SK-N-SH (cell line): Measurements from ENCODE around the gene PARD3. TPM values are rescaled to one million over a fixed set of nuclear protein-coding genes. Genes with fewer than 3 reads are reported as not detected.
A peak's percentile ranks its signal among the peaks of the same experiment; 100 is the strongest.

Source experiments
- CTCF ChIA-PET: fragments of 300-600, 350-600 bp; formaldehyde crosslinking; extraction: SDS; loops from one replicate; lab custom pipeline; 2021; lab: Yijun Ruan, JAX
- POLR2A ChIA-PET: fragments of 350-600 bp; sonication (Branson Sonifier 250); formaldehyde crosslinking; extraction: SDS; loops from one replicate; lab custom pipeline; 2020; ENCODE audit warnings: antibody characterized with exemption, inconsistent platforms; lab: Yijun Ruan, JAX
- DNase-seq: peaks from one replicate; pipeline ENCODE4 v3.0.0; 2012
- H2AFZ ChIP-seq: fragments of 200-600 bp; sonication (generic); 2 replicates; pipeline ENCODE4 v1.8.1; 2016; ENCODE audit warnings: antibody characterized with exemption, mild to moderate bottlenecking, low read depth
- H3F3A ChIP-seq: fragments of 200-600 bp; sonication (generic); replicated peaks from 2 replicates; pipeline ENCODE3; 2016; ENCODE audit warnings: antibody characterized with exemption, mild to moderate bottlenecking; ENCODE audit not compliant: insufficient read depth
- H3K27ac ChIP-seq, 2 experiments: fragments of 200-500 bp in 1 of 2; fragments of 200-600 bp in 1 of 2; sonication (Bioruptor generic) in 1 of 2; sonication (generic), shearing (Covaris generic) in 1 of 2; 2 replicates each; pipeline versions ENCODE4 v1.5.1 to v1.6.1; 2014 to 2016; ENCODE audit warnings: low read depth in 2 of 2, inconsistent platforms in 1 of 2, low read length in 1 of 2, mild to moderate bottlenecking in 1 of 2, mixed read lengths in 1 of 2
- H3K27me3 ChIP-seq: fragments of 200-600 bp; sonication (generic), shearing (Covaris generic); 2 replicates; pipeline ENCODE4 v1.6.1; 2016; ENCODE audit warnings: mixed run types; ENCODE audit not compliant: insufficient read depth
- H3K36me3 ChIP-seq, 2 experiments: fragments of 200-500 bp in 1 of 2; fragments of 200-600 bp in 1 of 2; sonication (Bioruptor generic) in 1 of 2; sonication (generic) in 1 of 2; replicated peaks in 1 of 2; 2 replicates each; pipeline versions ENCODE3 to v1.5.1; 2014 to 2016; ENCODE audit warnings: low read length in 1 of 2, mild to moderate bottlenecking in 1 of 2; ENCODE audit not compliant: insufficient read depth in 2 of 2, control insufficient read depth in 1 of 2
- H3K4me1 ChIP-seq, 2 experiments: fragments of 200-500 bp in 1 of 2; fragments of 200-600 bp in 1 of 2; sonication (Bioruptor generic) in 1 of 2; sonication (generic), shearing (Covaris generic) in 1 of 2; 2 replicates each; pipeline versions ENCODE4 v1.5.1 to v1.6.1; 2014 to 2016; ENCODE audit warnings: low read depth in 1 of 2, low read length in 1 of 2, mixed run types in 1 of 2; ENCODE audit not compliant: insufficient read depth in 2 of 2, control insufficient read depth in 1 of 2
- H3K4me2 ChIP-seq: fragments of 200-600 bp; sonication (generic), shearing (Covaris generic); 2 replicates; pipeline ENCODE4 v1.6.1; 2017; ENCODE audit warnings: mixed run types
- H3K4me3 ChIP-seq, 2 experiments: fragments of 200-500 bp in 1 of 2; fragments of 200-600 bp in 1 of 2; sonication (Bioruptor generic) in 1 of 2; sonication (generic), shearing (Covaris generic) in 1 of 2; 2 replicates each; pipeline versions ENCODE4 v1.5.1 to v1.8.1; 2014 to 2016; ENCODE audit warnings: low read depth in 2 of 2, inconsistent platforms in 1 of 2, low read length in 1 of 2, mild to moderate bottlenecking in 1 of 2, mixed read lengths in 1 of 2, moderate library complexity in 1 of 2
- H3K79me2 ChIP-seq: fragments of 200-600 bp; sonication (generic); 2 replicates; pipeline ENCODE4 v1.8.1; 2017; ENCODE audit warnings: mild to moderate bottlenecking; ENCODE audit not compliant: insufficient read depth
- H3K9ac ChIP-seq: fragments of 200-600 bp; sonication (generic); 2 replicates; pipeline ENCODE4 v1.6.1; 2017; ENCODE audit warnings: mixed run types
- H3K9me2 ChIP-seq: fragments of 200-600 bp; sonication (generic); 2 replicates; pipeline ENCODE4 v1.6.1; 2017; ENCODE audit warnings: mixed run types
- H3K9me3 ChIP-seq: fragments of 200-600 bp; sonication (generic); 2 replicates; pipeline ENCODE4 v1.6.1; 2017; ENCODE audit warnings: mixed run types, mild to moderate bottlenecking, moderate library complexity
- H4K20me1 ChIP-seq: fragments of 200-600 bp; sonication (generic); 2 replicates; pipeline ENCODE4 v1.6.1; 2017; ENCODE audit warnings: mild to moderate bottlenecking, mixed run types; ENCODE audit not compliant: insufficient read depth
- CHD2 ChIP-seq: fragments of 150-350 bp; IDR thresholded peaks from 2 replicates; pipeline ENCODE4 v1.6.1; 2018; ENCODE audit warnings: low read length; ENCODE audit not compliant: partially characterized antibody
- CTCF ChIP-seq: fragments of 200-600 bp; sonication (generic); IDR thresholded peaks from 2 replicates; pipeline ENCODE4 v1.6.1; 2017; ENCODE audit warnings: antibody characterized with exemption, mild to moderate bottlenecking, moderate library complexity
- EP300 ChIP-seq, 2 experiments: IDR thresholded peaks; 2 replicates each; pipeline versions ENCODE4 v1.4.0 to v1.6.1; 2012; ENCODE audit warnings: borderline replicate concordance in 1 of 2, low read depth in 1 of 2, low read length in 1 of 2
- FOXM1 ChIP-seq: IDR thresholded peaks from 2 replicates; pipeline ENCODE4 v1.4.0; 2012; ENCODE audit warnings: low read depth, mild to moderate bottlenecking
- GABPA ChIP-seq: IDR thresholded peaks from 2 replicates; pipeline ENCODE4 v1.4.0; 2012; ENCODE audit warnings: low read depth, mild to moderate bottlenecking
- GATA2 ChIP-seq: sonication (generic); formaldehyde crosslinking; IDR thresholded peaks from 2 replicates; pipeline ENCODE4 v1.5.0; 2020; ENCODE audit warnings: mild to moderate bottlenecking, missing genetic modification reagents
- JUND ChIP-seq: IDR thresholded peaks from 2 replicates; pipeline ENCODE4 v1.4.0; 2012
- MXI1 ChIP-seq: IDR thresholded peaks from 2 replicates; pipeline ENCODE4 v1.6.1; 2012; ENCODE audit warnings: mild to moderate bottlenecking, low read depth, low read length, improper control_type of control experiment
- NFIC ChIP-seq: IDR thresholded peaks from 2 replicates; pipeline ENCODE4 v1.4.0; 2012; ENCODE audit warnings: borderline replicate concordance
- PBX3 ChIP-seq: IDR thresholded peaks from 2 replicates; pipeline ENCODE4; 2012
- RAD21 ChIP-seq: IDR thresholded peaks from 2 replicates; pipeline ENCODE4 v1.6.1; 2012; ENCODE audit warnings: mild to moderate bottlenecking, low read length
- RCOR1 ChIP-seq: fragments of 150-350 bp; IDR thresholded peaks from 2 replicates; pipeline ENCODE4 v1.6.1; 2017; ENCODE audit warnings: antibody characterized with exemption, low read length
- REST ChIP-seq: IDR thresholded peaks from 2 replicates; pipeline ENCODE4 v1.6.1; 2012; ENCODE audit warnings: mild to moderate bottlenecking, low read depth, low read length, moderate library complexity
- RFX5 ChIP-seq: IDR thresholded peaks from 2 replicates; pipeline ENCODE4 v1.6.1; 2012; ENCODE audit warnings: mild to moderate bottlenecking, improper control_type of control experiment, low read length
- RXRA ChIP-seq: IDR thresholded peaks from 2 replicates; pipeline ENCODE4 v1.4.0; 2012; ENCODE audit warnings: low read depth, mild to moderate bottlenecking, borderline replicate concordance
- SIN3A ChIP-seq: IDR thresholded peaks from 2 replicates; pipeline ENCODE4 v1.6.1; 2012; ENCODE audit warnings: low read depth, mild to moderate bottlenecking, low read length, moderate library complexity, borderline replicate concordance
- SMC3 ChIP-seq: IDR thresholded peaks from 2 replicates; pipeline ENCODE4 v1.6.1; 2012; ENCODE audit warnings: low read depth, low read length, improper control_type of control experiment
- TCF12 ChIP-seq: IDR thresholded peaks from 2 replicates; pipeline ENCODE4 v1.4.0; 2012
- USF1 ChIP-seq: IDR thresholded peaks from 2 replicates; pipeline ENCODE4 v1.4.0; 2012; ENCODE audit warnings: low read depth, borderline replicate concordance
- USF2 ChIP-seq: fragments of 150-350 bp; IDR thresholded peaks from 2 replicates; pipeline ENCODE4 v1.6.1; 2017; ENCODE audit warnings: antibody characterized with exemption, low read length, low read depth, borderline replicate concordance
- ZBTB33 ChIP-seq: IDR thresholded peaks from 2 replicates; pipeline ENCODE4 v1.4.0; 2012; ENCODE audit warnings: low read depth, borderline replicate concordance
- WGBS: methylation state at CpG from one replicate; pipeline ENCODE4 v1.1.6; 2017; ENCODE audit warnings: low lambda C conversion rate; 5-methylcytosine and 5-hydroxymethylcytosine counted together
- polyA plus RNA-seq, 3 experiments: library from polyadenylated mRNA; depleted of rRNA; stranded (reverse); fragments of >200 nt; gene quantifications; 2 replicates each; pipeline ENCODE4 v1.2.3, GENCODE V29; 2012

PARD3 gene
- polyA plus RNA-seq, 1 of the 3 experiments (the other 2 are of a cell fraction), result 29.4 TPM

- TF ChIP-seq PBX3 (no peak), GATA2 (CRISPR knock-in tag) (no peak), RFX5 (no peak), RAD21 (no peak), FOXM1 (no peak), REST (no peak), RXRA (no peak), NFIC (no peak), MXI1 (no peak), EP300 (IDR thresholded peaks at IDR 0.05; ENCODE audit: borderline replicate concordance in 1 of 2, low read depth in 1 of 2, low read length in 1 of 2) (peak in 1 of 2 experiments; percentile 9; a peak in 1 of 4 replicates), JUND (0 out of 2 replicates have a peak, but pooled peaks have one; percentile 4)
Observed at GRCh38 chr10:34475274-34475646, 339.8 kb downstream of the PARD3 start (continued).

- 90% methylated on average over 5 of the region's 5 CpGs for WGBS
- ChIA-PET CTCF (no interaction called here), POLR2A (no interaction called here)
Observed at GRCh38 chr10:34474555-34475273, 340.4 kb downstream of the PARD3 start.

More at GRCh38 chr10:34474555-34475273, 340.4 kb downstream of the PARD3 start:
- Histone ChIP-seq H3K36me3 (peaks cover 2 to 8% of the 10 kb centered on the region in 2 experiments), H3K4me1 (peaks cover 0 to 19% of the 10 kb centered on the region in 2 experiments; a peak in 2 of 4 replicates), H3K4me2 (peak overlapping the region; percentile 31; the same call in 1 of the 2 replicates), H3K4me3 (no peak overlapping the region), H3F3A (peaks cover 8% of the 10 kb centered on the region), H3K9ac (no peak overlapping the region), H3K79me2 (no peaks in the 10 kb centered on the region), H3K9me2 (no peaks in the 10 kb centered on the region), H3K9me3 (no peaks in the 10 kb centered on the region), H3K27ac (peak overlapping the region; percentile 71 to 81), H4K20me1 (no peaks in the 10 kb centered on the region), H2AFZ (no peak overlapping the region), H3K27me3 (no peaks in the 10 kb centered on the region)
- DNase-seq, result no peak
- TF ChIP-seq SMC3, result no peak
- TF ChIP-seq CTCF, result no peak
- TF ChIP-seq CHD2, result no peak
- TF ChIP-seq USF2, result no peak
- no peak for TF ChIP-seq NFIC
- TF ChIP-seq ZBTB33, result no peak
- no peak for TF ChIP-seq USF1
- TF ChIP-seq TCF12, result no peak
- TF ChIP-seq SIN3A, result no peak
- TF ChIP-seq RCOR1, result no peak
- TF ChIP-seq RFX5, result no peak
- TF ChIP-seq GABPA, result no peak
